Measurements from ENCODE around the gene FBXO38. TPM values are rescaled to one million over a fixed set of nuclear protein-coding genes. Genes with fewer than 3 reads are reported as not detected.

Gene FBXO38
- total RNA-seq, 1 experiment from 2014 or later = 34.5 TPM

DNA sequence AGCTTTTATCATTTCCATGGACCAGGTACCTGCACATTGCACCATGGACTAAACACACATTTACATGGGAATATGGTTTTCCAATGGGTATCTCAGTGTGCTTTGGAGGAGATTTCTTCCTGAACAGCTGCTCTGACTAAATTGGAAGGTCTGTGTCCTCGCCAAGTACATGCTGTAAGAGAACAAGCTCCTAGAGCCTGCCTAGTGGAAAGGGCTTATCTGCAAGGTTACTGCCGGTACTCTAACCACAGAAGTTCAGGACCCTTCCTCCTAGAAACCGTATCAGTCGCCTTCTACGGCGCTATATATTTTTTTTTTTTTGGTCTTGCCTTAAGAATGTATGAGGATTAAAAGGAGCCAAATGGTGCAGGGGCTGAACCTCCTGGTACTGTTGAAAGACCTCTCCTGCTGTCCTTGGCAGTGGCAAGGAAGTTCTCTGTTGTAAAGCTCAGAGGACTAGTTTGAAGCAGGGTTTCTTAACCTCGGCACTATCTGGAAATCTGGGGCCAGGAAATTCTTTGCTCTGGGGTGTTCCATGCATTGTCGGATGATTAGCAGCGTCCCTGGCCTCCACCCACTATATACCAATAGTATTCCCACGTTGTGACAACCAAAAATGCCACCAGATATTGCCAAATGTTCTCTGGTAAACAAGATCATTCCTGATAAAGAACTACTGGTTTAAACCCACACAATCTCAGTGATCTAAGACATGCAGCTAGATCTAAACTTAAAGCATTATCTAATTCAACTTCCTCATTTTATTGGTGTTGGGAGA is 107.4 kb downstream of the FBXO38 start:
- DNase-seq (ENCODE audit: low read depth, low spot score) = no peak
- ChIA-PET POLR2A (no interaction called here), CTCF (no interaction called here)
- no peaks in the 10 kb centered on the region for H3K4me1 ChIP-seq (ENCODE audit: control insufficient read depth, insufficient read depth, low read length)
- in situ Hi-C loops (cut with HindIII; ENCODE audit: low pct_unique_long_range_greater_than_20kb, low sequenced_read_pairs) = no loop called here
- no peak for TF ChIP-seq TCF7L2 (IDR thresholded peaks at IDR 0.05; ENCODE audit: low read depth, low read length)
- TF ChIP-seq, protein P1, sequence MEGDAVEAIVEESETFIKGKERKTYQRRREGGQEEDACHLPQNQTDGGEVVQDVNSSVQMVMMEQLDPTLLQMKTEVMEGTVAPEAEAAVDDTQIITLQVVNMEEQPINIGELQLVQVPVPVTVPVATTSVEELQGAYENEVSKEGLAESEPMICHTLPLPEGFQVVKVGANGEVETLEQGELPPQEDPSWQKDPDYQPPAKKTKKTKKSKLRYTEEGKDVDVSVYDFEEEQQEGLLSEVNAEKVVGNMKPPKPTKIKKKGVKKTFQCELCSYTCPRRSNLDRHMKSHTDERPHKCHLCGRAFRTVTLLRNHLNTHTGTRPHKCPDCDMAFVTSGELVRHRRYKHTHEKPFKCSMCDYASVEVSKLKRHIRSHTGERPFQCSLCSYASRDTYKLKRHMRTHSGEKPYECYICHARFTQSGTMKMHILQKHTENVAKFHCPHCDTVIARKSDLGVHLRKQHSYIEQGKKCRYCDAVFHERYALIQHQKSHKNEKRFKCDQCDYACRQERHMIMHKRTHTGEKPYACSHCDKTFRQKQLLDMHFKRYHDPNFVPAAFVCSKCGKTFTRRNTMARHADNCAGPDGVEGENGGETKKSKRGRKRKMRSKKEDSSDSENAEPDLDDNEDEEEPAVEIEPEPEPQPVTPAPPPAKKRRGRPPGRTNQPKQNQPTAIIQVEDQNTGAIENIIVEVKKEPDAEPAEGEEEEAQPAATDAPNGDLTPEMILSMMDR (IDR thresholded peaks at IDR 0.05) = no peak
- no peak for TF ChIP-seq POLR2AphosphoS5 (IDR thresholded peaks at IDR 0.05; ENCODE audit: low read depth, low read length)
- TF ChIP-seq, protein P2, sequence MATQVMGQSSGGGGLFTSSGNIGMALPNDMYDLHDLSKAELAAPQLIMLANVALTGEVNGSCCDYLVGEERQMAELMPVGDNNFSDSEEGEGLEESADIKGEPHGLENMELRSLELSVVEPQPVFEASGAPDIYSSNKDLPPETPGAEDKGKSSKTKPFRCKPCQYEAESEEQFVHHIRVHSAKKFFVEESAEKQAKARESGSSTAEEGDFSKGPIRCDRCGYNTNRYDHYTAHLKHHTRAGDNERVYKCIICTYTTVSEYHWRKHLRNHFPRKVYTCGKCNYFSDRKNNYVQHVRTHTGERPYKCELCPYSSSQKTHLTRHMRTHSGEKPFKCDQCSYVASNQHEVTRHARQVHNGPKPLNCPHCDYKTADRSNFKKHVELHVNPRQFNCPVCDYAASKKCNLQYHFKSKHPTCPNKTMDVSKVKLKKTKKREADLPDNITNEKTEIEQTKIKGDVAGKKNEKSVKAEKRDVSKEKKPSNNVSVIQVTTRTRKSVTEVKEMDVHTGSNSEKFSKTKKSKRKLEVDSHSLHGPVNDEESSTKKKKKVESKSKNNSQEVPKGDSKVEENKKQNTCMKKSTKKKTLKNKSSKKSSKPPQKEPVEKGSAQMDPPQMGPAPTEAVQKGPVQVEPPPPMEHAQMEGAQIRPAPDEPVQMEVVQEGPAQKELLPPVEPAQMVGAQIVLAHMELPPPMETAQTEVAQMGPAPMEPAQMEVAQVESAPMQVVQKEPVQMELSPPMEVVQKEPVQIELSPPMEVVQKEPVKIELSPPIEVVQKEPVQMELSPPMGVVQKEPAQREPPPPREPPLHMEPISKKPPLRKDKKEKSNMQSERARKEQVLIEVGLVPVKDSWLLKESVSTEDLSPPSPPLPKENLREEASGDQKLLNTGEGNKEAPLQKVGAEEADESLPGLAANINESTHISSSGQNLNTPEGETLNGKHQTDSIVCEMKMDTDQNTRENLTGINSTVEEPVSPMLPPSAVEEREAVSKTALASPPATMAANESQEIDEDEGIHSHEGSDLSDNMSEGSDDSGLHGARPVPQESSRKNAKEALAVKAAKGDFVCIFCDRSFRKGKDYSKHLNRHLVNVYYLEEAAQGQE (IDR thresholded peaks at IDR 0.05; ENCODE audit: insufficient read depth in 1 of 2, low read depth in 2 of 2, low read length in 1 of 2) = no peak
- no peak for TF ChIP-seq SIN3A (IDR thresholded peaks at IDR 0.05; ENCODE audit: borderline replicate concordance, insufficient read depth, low read depth, low read length)
- no peaks in the 10 kb centered on the region for H3K9me3 ChIP-seq (ENCODE audit: control insufficient read depth, insufficient read depth, low read depth, low read length)
- peaks cover 26% of the 10 kb centered on the region for H3K27me3 ChIP-seq (ENCODE audit: control insufficient read depth, insufficient read depth, low read length)
- no peak for ATAC-seq
- no peak overlapping the region for H3K4me3 ChIP-seq (ENCODE audit: low read depth in 2 of 2, low read length in 2 of 2)
- no peak overlapping the region for H3K27ac ChIP-seq (ENCODE audit: low read length)
- no peaks in the 10 kb centered on the region for H3K36me3 ChIP-seq (ENCODE audit: control insufficient read depth, insufficient read depth, low read length)
- no TSS peak for BruUV-seq (replicated peaks)
- intact Hi-C loops (cut with micrococcal nuclease; ENCODE audit: unreplicated experiment) = no loop called here

DNA sequence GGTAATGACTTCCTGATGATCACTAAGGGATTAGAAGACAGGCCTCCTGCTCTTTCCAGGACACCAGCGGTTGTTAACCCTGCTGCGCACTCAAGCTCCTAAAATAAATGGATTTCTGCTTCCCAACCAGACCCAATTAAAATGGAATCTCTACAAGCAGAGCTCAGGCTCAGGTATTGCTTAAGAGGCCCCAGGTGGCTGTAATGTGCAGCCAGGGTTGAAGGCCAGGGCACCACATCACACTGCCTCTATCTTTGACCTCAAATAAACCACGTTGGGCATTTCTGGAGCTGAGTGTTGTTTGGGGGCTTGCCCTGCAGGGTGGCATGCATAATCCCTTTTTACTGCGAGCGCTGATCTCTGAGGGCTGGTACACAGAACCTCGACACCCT is 108.0 kb downstream of the FBXO38 start:
- no peaks in the 10 kb centered on the region for H3K9me3 ChIP-seq (ENCODE audit: control insufficient read depth, insufficient read depth, low read depth, low read length)
- POLR2A ChIA-PET = no interaction called here
- no peak overlapping the region for H3K27ac ChIP-seq (ENCODE audit: low read length)
- BruUV-seq (replicated peaks) = no TSS peak
- ATAC-seq (no peak), DNase-seq (ENCODE audit: low read depth, low spot score) (no peak)
- CTCF ChIA-PET = no interaction called here
- peaks cover 26% of the 10 kb centered on the region for H3K27me3 ChIP-seq (ENCODE audit: control insufficient read depth, insufficient read depth, low read length)
- no peaks in the 10 kb centered on the region for H3K36me3 ChIP-seq (ENCODE audit: control insufficient read depth, insufficient read depth, low read length)
- TF ChIP-seq, protein P2 (IDR thresholded peaks at IDR 0.05; ENCODE audit: insufficient read depth in 1 of 2, low read depth in 2 of 2, low read length in 1 of 2) = no peak
- TF ChIP-seq, protein P1 (IDR thresholded peaks at IDR 0.05) = no peak
- TF ChIP-seq POLR2AphosphoS5 (IDR thresholded peaks at IDR 0.05; ENCODE audit: low read depth, low read length) (no peak), TCF7L2 (IDR thresholded peaks at IDR 0.05; ENCODE audit: low read depth, low read length) (no peak), SIN3A (IDR thresholded peaks at IDR 0.05; ENCODE audit: borderline replicate concordance, insufficient read depth, low read depth, low read length) (no peak)
- intact Hi-C loops (cut with micrococcal nuclease; ENCODE audit: unreplicated experiment) (no loop called here), in situ Hi-C loops (cut with HindIII; ENCODE audit: low pct_unique_long_range_greater_than_20kb, low sequenced_read_pairs) (no loop called here)
- H3K4me3 ChIP-seq (ENCODE audit: low read depth in 2 of 2, low read length in 2 of 2) = no peak overlapping the region
- no peaks in the 10 kb centered on the region for H3K4me1 ChIP-seq (ENCODE audit: control insufficient read depth, insufficient read depth, low read length)

Measured in Panc1 (cell line).